NB4 (cell line): Measurements from ENCODE around the gene SSR1.

Experiments used
- DNase-seq: peaks from one replicate; pipeline ENCODE4 v3.0.0; 2010; ENCODE audit warnings: low read depth
- H3K4me3 ChIP-seq: one replicate; pipeline ENCODE4 v1.5.1; 2011; ENCODE audit warnings: mild to moderate bottlenecking, low read depth, low read length, moderate library complexity
- MYC ChIP-seq: IDR thresholded peaks from 2 replicates; pipeline ENCODE4 v1.6.1; 2011; ENCODE audit warnings: low read depth, low read length
- POLR2A ChIP-seq: IDR thresholded peaks from 2 replicates; pipeline ENCODE4 v1.6.1; 2011; ENCODE audit warnings: mild to moderate bottlenecking; ENCODE audit not compliant: insufficient read length; ENCODE audit errors: extremely low read depth
- TF ChIP-seq, protein P1 (sequence below): IDR thresholded peaks from one replicate; pipeline ENCODE4 v1.5.1; 2012; ENCODE audit warnings: low read depth, low read length
- TF ChIP-seq, protein P2 (sequence below): IDR thresholded peaks from 2 replicates; pipeline ENCODE4 v1.6.1; 2011; ENCODE audit warnings: low read depth, low read length

Gene SSR1

DNA sequence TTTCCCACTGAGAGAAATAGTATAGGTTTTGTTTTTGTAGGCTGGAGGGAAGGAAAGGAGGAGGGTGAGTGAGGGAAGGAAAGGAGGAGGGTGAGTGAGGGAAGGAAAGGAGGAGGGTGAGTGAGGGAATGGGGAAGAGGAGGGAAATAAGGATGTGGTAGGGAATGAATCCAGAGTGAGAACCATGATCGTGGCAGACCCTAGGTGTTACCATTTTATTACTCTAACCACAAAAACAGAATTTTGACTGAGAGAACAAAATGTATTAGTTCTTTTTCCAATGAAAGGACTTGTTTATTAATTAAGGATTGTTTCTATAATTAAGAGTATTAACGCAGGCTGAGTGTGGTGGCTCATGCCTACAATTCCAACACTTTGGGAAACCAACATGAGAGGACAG lies 16.4 kb downstream of the SSR1 start:
- TF ChIP-seq POLR2A (no peak), MYC (no peak)
- TF ChIP-seq, protein P1, sequence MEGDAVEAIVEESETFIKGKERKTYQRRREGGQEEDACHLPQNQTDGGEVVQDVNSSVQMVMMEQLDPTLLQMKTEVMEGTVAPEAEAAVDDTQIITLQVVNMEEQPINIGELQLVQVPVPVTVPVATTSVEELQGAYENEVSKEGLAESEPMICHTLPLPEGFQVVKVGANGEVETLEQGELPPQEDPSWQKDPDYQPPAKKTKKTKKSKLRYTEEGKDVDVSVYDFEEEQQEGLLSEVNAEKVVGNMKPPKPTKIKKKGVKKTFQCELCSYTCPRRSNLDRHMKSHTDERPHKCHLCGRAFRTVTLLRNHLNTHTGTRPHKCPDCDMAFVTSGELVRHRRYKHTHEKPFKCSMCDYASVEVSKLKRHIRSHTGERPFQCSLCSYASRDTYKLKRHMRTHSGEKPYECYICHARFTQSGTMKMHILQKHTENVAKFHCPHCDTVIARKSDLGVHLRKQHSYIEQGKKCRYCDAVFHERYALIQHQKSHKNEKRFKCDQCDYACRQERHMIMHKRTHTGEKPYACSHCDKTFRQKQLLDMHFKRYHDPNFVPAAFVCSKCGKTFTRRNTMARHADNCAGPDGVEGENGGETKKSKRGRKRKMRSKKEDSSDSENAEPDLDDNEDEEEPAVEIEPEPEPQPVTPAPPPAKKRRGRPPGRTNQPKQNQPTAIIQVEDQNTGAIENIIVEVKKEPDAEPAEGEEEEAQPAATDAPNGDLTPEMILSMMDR = no peak
- TF ChIP-seq, protein P2, sequence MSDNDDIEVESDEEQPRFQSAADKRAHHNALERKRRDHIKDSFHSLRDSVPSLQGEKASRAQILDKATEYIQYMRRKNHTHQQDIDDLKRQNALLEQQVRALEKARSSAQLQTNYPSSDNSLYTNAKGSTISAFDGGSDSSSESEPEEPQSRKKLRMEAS = no peak
- DNase-seq = no peak
- H3K4me3 ChIP-seq = no peak overlapping the region

DNA sequence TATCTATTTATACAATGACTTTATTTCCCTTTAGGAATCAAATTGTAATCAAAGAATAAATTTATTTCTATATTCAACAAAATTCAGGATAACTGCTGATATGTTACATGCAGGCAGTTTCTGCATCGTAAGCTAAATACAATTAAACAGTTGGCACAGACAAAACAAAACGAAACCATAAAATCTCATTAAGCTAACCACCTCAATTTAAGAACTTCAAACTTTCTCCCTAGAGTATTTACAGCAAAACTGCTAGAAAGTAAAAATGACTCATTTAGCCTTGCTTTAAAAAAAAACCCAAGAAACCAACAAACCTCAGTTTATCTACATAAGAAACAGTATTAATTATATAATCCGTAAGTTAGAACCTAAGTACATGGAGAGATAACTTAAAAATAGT lies 17.1 kb downstream of the SSR1 start:
- DNase-seq = no peak
- TF ChIP-seq MYC = no peak
- TF ChIP-seq, protein P2 = no peak
- TF ChIP-seq, protein P1 = no peak
- no peak for TF ChIP-seq POLR2A
- no peak overlapping the region for H3K4me3 ChIP-seq

DNA sequence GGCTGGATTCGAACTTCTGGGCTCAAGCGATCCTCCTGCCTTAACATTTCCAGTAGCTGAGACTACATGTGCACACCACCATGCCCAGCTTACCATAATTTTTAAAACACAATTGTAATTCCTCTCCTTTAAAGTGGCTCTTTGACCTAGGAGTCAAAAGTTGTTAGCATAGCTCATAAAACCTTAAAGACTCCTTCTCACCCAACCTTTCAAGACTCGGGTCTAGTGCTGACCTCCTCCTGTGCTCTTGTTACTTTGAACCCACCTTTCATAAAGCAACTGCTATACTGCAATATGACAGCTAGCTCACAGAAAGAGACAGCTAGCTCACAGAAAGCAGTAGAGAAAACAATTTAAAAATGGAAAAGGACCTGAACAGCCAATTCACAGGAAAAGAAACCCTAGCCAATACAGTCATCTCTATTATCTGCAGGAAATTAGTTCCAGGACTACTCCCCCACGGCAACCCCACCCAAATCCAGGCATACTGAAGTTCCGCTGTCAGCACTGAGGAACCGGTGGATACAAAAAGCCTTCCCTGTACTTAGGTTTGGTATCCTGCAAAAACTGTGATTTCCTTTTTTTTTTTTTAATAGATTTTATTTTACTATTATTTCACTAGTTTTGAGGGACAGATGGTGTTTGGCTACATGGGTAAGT lies 20.3 kb downstream of the SSR1 start:
- H3K4me3 ChIP-seq = no peak overlapping the region
- no peak for DNase-seq
- TF ChIP-seq, protein P2 = no peak
- no peak for TF ChIP-seq POLR2A
- TF ChIP-seq, protein P1 = no peak
- TF ChIP-seq MYC = no peak

DNA sequence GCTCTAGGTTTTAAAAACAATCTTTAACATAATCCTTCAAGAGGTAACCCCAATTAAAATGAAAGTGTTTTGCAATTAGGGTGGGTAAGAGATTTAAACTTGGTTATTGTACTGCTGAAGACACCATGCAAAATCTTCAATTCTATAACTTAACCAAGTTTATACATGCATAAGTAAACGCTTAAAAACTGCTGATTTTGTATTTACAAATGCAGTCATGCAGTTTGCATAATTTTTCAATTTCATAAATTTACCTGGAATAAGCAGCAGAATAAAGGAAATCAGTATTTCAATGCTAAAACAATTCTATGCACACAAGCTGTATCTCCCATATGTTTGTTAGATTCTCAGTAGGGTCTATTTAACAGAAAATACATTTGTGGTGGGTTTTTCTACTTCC lies 22.9 kb downstream of the SSR1 start:
- no peak overlapping the region for H3K4me3 ChIP-seq
- DNase-seq = no peak
- TF ChIP-seq POLR2A = no peak

DNA sequence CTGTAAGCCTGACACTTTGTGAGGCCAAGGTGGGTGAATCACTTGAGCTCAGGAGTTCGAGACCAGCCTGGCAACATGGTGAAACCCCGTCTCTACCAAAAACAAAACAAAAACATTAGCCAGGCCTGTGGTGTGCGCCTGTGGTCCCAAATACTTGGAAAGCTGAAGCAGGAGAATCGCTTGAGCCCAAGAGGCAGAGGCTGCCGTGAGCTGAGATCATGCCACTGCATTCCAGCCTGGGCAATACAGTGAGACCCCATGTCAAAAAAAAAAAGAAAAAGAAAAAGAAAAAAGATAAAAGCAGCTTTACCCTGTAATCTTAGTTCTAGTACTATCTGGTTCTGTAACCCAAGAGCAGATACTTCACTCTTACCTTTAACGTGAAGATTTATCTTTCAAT lies 27.6 kb downstream of the SSR1 start:
- no peak for TF ChIP-seq POLR2A
- TF ChIP-seq, protein P2 = no peak
- H3K4me3 ChIP-seq = no peak overlapping the region
- no peak for DNase-seq

DNA sequence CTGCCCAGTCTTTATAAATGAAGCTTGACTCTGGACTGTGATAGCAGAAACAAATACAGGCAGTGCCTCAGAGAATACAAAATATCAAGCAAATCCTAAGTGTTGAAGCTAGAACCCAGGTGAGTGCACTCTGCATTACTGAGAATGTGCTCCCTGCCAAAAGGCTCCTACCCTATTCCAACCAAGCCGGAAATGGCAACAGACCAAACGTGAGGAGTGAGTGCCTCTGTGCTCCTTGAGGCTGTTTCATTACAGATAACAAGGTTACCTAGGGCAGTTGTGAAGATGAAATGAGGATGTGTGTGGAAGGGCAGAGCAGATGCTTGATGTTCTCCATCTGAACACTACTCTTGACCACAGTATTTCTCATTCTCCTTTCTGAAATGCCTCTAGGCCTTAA lies 29.3 kb downstream of the SSR1 start:
- no peak for TF ChIP-seq POLR2A
- TF ChIP-seq, protein P2 = no peak
- TF ChIP-seq, protein P1 = no peak
- TF ChIP-seq MYC = no peak
- DNase-seq = no peak
- H3K4me3 ChIP-seq = no peak overlapping the region
